HG03175 (cell line): ENCODE results near the gene ITGAL.
"Not testable (repeated sequence)": the region's sequence is repeated elsewhere in the genome, so short reads cannot be mapped to it uniquely, and the experiment has no call there.

Experiments
- ATAC-seq: cut with Tn5 transposase; IDR thresholded peaks from one replicate; pipeline ENCODE4 v1.9.1; 2021; ENCODE audit warnings: mild to moderate bottlenecking, moderate library complexity; ENCODE audit not compliant: unreplicated experiment

Gene ITGAL

DNA sequence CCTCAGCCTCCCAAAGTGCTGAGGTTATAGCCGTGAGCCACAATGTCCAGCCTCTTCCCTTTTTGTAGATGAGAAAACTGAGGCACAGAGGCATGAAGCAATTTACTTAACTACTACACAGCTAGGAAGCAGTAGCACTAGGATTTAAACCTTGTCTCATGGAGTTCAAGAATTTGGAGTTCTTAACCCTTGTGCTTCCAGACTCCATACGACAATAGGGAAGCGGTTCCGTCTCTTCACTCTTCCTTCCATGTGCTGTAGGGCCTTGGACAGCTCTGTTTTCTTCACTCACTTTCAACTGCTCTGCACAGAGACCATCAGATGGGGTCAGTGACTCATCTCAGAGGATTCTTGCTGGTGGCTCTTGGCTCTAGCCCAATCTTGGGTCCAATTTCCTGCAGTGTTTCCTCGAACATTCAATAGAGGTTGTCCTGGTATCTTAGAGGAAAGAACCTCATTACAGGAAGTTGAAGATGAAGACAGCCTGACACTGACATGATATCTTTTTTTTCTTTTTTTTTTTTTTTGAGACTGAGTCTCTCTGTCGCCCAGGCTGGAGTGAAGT is 19.3 kb downstream of the ITGAL start:
- ATAC-seq, result no peak

DNA sequence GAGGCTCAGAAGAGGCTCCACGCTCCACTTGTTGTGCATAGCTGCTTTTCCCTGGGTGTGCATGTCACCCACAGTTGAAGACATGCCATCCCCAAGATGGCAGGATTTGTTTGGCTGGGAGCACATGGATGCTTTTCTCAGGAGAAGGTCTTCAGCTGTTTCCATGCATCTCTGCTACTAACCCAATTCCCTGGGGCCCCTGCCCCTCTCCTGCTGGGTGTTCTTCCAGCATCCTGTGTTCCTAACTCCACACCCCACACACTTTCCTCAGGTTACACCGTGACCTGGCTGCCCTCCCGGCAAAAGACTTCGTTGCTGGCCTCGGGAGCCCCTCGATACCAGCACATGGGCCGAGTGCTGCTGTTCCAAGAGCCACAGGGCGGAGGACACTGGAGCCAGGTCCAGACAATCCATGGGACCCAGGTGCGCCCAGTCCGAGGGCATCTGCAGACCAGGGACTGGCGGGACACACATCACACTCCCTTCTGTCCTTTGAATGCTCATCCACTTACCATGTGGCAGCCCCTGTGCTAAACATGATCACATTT is 21.5 kb downstream of the ITGAL start:
- no peak for ATAC-seq

DNA sequence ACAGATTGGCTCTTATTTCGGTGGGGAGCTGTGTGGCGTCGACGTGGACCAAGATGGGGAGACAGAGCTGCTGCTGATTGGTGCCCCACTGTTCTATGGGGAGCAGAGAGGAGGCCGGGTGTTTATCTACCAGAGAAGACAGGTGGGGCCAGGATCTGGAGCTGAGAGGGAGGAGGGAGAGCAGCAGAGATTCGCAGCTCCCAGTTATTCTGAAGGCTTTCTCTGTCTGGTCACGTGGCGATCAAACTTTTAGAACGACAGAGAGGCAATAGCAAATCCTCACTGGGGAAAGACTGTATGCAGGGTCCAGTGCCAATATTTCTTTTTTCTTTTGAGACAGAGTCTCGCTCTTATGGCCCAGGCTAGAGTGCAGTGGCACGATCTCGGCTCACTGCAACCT is 22.2 kb downstream of the ITGAL start:
- ATAC-seq, result no peak

DNA sequence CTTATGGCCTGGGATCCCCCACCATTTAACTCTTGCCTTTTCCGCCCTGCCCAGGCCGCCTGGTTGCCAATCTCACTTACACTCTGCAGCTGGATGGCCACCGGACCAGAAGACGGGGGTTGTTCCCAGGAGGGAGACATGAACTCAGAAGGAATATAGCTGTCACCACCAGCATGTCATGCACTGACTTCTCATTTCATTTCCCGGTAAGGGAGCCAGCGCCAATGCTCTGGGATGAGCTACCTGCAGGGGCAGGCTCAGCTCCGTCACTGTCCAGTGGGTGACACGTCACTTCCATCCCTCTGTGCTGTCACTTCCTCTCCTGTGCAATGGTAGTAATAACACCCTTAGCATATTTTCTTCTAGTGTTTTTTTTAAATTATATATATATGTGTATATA is 26.7 kb downstream of the ITGAL start:
- no peak for ATAC-seq

DNA sequence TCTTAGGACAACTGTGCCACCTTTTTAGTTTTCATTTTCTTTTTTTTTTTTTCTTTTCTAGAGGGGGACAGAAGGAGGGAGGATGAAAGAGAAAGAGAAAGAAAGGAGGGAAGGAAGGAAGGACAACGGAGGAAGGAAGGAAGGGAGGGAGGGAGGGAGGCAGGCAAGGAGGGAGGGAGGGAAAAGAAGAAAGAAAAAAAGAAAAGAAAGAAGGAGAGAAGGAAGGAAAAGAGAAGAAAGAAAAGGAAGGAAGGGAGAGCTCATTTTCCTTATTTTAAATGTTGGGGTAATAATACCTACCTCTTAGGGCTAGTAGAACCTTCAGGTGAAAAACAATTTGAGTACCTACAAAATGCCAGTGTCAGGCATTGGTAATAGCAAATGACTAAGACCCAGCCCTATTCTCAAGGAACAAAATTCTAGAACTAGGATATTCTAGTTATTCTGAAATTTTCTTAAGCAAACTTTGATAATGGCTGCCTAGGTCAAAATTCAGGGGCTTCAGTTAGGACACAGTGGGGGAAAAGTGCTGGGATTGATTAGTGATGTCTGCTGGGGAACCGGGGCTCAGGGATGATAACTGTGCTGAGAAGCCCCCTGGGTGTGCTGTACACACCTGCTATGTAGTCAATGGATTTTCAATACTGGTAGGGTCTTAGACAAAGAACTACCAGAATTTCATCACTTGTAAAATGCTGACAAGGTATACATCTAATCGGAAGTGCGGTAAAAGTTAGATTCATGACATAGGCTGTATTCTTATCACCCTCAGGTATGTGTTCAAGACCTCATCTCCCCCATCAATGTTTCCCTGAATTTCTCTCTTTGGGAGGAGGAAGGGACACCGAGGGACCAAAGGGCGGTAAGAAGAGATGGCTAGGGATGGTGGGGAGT is 31.1 kb downstream of the ITGAL start:
- no peak for ATAC-seq

DNA sequence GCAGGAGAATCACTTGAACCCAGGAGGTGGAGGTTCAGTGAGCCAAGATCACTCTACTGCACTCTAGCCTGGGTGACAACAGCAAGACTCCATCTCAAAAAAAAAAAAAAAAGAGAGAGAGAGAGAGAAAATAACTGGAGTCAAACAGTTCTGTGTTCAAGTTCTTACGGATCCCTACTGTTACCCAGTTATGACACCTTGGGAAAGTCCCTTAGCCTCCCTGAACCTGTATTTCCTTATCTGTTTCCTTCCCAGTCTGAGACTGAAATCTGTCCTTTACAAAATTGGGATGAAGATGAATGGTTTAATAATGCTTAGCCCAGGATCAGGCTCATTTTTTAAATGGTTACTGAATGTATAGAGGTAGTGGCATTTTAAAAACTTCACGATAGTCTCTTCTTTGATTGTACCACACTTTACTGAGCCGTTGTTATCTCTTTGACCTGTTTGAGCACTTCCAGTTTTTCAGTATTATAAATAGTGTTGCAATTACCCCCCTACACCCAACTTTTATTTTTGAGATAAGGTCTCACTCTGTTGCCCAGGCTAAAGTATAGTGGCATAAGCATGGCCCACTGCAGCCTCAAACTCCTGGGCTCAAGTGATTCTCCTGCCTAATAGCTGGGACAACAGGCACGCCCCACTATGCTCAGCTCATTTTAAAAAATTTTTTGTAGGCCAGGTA is 36.7 kb downstream of the ITGAL start:
- no peak for ATAC-seq

DNA sequence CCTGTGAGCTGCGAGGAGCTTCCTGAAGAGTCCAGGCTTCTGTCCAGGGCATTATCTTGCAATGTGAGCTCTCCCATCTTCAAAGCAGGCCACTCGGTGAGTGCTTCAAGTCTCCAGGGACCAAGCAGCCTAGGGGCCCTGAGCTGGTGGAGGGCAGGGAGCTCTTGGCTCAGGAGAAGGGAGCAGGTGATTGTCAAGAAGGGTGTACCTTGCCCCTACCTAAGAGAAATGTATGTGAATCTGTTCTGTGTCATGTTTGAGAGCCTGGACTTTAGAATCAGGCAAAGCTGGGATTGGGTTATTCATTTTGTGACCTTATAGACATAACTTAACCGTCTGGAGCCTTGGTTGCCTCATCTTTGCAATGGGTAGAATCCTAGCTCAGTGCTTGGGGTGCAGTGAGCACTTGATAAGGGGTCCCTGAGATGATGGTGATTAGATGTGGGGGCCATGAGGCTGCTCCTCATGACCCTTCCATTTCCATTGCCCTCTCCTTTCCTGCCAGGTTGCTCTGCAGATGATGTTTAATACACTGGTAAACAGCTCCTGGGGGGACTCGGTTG is 37.9 kb downstream of the ITGAL start:
- no peak for ATAC-seq

DNA sequence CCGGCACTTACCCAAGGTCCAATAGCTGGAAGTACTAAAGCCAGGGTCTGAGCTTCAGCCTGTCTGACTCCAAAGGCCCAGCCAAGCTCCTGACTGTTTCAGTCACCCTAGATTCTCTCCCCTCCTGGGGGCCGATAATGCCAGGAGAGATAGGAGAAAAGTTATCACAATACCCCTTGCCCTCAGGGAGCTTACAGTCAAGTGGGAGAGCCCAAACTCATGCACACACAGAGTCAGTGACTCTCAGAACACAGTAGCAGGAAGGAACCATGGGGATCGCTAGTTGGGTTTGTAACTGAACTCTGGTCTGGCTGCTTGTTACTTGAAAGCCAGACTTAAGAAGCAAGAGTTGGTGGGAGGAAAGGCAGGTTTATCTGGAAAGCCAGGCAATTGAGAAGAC is 39.0 kb downstream of the ITGAL start:
- no peak for ATAC-seq

DNA sequence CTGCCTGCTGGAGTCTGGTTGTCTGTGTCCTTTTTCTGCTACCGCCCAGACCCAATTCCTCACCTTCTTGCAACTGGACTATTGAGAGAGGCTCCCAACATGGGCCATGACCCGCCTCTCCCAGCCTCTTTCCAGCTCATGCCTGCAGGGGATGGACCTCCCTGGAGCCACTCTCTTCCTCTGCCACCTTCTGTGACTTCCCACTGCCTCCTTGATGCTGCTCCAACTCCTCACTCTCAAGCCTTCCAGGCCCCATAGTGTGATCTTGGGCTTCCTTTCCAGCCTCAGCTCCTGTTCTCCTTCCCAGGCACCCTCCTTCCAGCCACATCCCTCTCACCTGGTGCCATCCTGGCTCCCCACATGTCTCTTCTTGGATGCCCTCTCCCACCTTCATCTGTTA is 42.7 kb downstream of the ITGAL start:
- ATAC-seq, result no peak

DNA sequence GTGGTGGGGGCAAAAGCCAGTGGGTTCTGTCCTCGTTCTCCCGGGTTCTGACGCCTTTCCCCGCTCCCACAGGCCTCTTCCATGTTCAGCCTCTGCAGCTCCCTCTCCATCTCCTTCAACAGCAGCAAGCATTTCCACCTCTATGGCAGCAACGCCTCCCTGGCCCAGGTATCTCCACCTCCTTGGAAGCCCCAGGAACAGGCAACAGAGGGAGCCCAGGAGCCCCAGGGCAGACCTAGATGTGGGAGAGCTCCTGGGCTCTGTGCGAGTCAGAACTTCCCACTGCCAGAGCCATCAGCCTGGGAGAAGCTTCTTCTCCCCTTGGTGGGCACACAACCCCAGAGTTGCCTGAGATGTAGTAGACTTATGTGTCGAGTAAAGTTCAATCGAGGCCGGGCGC is 46.0 kb downstream of the ITGAL start:
- ATAC-seq, result no peak

DNA sequence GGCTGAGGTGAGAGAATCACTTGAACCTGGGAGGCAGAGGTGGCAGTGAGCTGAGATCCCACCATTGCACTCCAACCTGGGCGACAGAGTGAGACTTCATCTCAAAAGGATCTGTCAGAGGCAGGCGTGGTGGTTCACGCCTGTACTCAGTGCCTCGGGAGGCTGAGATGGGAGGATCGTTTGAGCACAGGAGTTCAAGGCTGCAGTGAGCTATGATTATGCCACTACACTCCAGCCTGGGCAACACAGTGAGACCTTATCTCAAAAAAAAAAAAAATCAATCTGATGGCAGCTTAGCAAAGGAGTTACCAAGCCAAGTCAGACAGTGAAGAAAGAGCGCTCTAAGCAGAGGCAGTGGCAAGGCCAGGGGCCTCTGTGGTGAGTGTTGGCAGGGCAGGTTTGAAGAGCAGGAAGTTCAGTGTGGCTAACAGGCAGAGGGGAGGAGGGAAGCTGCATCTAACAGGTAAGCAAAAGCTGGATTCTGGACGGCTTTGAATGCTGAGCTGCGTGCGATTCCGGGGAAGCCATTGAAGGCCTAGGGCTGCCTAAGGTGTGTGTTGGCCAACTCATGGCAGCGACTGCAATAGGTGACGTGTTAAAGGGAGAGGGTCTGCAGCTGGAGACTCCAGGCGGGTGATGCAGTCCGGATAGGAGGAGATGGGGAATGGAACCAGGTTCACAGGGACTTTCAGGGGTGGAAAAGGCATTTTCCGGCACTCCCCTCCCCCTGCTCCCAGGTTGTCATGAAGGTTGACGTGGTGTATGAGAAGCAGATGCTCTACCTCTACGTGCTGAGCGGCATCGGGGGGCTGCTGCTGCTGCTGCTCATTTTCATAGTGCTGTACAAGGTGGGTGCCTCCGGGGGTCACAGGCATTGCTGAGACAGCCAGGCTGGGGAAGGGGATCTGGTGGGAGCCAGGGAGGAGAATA is 46.8 kb downstream of the ITGAL start:
- ATAC-seq, result no peak

DNA sequence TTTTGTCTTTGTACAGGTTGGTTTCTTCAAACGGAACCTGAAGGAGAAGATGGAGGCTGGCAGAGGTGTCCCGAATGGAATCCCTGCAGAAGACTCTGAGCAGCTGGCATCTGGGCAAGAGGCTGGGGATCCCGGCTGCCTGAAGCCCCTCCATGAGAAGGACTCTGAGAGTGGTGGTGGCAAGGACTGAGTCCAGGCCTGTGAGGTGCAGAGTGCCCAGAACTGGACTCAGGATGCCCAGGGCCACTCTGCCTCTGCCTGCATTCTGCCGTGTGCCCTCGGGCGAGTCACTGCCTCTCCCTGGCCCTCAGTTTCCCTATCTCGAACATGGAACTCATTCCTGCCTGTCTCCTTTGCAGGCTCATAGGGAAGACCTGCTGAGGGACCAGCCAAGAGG is 48.9 kb downstream of the ITGAL start:
- ATAC-seq, result no peak

DNA sequence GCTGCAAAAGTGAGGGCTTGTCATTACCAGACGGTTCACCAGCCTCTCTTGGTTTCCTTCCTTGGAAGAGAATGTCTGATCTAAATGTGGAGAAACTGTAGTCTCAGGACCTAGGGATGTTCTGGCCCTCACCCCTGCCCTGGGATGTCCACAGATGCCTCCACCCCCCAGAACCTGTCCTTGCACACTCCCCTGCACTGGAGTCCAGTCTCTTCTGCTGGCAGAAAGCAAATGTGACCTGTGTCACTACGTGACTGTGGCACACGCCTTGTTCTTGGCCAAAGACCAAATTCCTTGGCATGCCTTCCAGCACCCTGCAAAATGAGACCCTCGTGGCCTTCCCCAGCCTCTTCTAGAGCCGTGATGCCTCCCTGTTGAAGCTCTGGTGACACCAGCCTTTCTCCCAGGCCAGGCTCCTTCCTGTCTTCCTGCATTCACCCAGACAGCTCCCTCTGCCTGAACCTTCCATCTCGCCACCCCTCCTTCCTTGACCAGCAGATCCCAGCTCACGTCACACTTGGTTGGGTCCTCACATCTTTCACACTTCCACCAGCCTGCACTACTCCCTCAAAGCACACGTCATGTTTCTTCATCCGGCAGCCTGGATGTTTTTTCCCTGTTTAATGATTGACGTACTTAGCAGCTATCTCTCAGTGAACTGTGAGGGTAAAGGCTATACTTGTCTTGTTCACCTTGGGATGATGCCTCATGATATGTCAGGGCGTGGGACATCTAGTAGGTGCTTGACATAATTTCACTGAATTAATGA is 49.5 kb downstream of the ITGAL start:
- ATAC-seq, result no peak

DNA sequence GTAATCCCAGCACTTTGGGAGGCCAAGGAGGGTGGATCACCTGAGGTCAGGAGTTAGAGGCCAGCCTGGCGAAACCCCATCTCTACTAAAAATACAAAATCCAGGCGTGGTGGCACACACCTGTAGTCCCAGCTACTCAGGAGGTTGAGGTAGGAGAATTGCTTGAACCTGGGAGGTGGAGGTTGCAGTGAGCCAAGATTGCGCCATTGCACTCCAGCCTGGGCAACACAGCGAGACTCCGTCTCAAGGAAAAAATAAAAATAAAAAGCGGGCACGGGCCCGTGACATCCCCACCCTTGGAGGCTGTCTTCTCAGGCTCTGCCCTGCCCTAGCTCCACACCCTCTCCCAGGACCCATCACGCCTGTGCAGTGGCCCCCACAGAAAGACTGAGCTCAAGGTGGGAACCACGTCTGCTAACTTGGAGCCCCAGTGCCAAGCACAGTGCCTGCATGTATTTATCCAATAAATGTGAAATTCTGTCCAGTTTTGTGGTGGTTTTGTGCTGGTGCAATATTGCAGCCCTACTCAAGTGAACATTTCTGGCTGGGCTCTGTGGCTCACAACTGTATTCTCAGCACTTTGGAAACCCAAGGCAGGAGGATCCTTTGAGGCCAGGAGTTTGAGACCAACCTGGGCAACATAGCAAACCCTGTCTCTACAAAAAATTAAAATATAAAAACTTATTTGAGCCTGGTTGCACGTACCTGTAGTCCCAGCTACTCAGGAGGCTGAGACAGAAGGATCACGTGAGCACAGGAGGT is 50.3 kb downstream of the ITGAL start:
- ATAC-seq, result not testable (repeated sequence)

DNA sequence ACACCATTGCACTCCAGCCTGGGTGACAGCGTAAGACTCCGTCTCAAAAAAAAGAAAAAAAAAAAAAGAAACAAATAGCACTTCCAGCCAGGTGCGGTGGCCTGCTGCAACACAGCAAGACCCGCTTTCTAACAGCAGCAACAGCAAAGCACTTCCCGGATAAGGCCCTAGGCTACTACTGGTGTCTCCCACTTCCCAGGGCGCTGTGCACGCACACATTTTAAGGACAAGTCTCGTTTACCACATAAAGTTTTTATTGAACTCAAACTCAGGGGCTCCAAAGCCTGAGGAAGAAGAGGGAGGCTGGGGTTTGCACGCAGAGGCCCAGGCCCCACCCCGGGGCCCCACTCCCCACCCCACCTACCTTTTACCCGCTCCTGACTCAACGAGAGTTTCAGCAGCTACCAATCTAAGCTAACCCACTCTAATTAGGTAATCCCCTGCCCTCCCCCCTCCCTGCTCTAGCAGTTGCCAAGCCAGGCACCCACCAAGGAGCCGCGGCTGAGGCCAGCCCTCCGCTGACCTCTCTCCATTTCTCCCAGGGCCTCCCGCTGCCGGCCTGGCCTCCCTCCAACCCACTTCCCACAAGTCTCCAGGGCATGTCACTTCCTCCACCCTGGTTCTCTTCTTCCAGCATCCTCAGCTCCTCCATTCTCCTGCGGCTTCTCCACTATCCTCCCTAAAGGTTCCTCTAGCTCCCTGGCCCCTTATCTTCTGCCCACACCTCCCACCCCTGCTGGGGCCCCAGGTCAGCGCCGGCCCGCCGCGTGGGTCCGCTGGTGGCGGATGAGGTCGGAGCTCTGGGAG is 51.4 kb downstream of the ITGAL start:
- no peak for ATAC-seq

DNA sequence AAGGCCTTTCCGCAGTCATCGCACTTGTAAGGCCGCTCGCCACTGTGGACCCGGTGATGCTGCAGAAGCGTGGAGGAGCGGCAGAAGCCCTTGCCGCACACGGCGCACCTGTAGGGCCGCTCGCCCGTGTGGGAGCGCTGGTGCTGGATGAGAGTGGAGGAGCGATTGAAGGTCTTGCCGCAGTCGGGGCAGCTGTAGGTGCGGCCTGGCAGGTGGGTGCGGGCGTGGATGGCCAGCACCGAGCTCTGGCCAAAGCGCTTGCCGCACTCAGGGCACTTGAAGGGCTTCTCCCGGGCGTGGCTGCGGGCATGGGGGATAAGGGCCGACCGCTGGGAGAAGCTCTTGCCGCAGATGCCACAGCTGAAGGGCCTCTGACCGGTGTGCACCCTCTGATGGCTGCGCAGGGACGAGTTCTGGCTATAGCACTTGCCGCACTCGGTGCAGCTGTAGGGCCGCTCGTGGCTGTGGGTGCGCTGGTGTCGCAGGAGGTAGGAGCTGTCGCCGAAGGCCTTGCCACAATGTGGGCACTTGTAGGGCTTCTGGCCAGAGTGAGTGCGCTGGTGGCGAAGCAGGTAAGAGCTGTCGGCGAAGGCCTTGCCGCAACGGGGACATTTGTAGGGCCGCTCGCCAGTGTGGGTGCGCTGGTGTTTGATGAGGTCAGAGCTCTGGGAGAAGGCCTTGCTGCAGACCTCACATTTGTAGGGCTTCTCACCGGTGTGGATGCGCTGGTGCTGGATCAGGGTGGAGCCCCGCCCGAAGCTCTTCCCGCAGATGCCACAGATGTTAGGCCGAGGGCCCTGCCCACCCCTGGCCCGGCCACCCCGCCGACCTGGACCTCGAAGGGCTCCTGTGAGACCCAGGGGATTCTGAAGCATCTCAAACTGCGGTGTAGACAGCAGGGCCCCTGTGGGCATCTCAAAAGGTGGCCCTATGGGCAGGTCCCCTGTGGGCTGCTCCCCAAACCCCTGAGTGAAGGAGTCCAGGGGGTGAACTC is 52.3 kb downstream of the ITGAL start:
- no peak for ATAC-seq

DNA sequence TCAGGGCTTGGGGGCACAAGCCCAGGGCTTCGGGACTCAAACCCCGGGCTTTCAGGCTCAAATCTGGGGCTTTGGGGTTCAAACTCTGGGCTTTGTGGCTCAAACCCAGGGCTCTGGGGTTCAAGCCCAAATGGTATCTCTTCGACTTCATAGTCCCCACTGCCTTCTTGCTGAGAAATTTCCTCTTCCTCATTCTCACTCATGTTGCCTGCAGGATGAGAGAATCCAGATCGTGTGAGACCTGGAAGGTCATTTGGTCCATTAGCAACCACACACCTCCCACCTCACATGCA is 53.2 kb downstream of the ITGAL start:
- no peak for ATAC-seq
